ENCODE measurements around the gene CEACAM16.

The CEACAM16 gene

GRCh38 chr19:44726465-44726864 is 27.5 kb downstream of the CEACAM16 start:
- DNase-seq (ENCODE audit: low read depth) = no peak
- no peak for TF ChIP-seq CTCF (conservative IDR thresholded peaks at IDR 0.05; ENCODE audit: low read depth, low read length)

GRCh38 chr19:44728178-44728577 is 29.2 kb downstream of the CEACAM16 start:
- H3K4me3 ChIP-seq (ENCODE audit: low read depth, low read length) = no peak overlapping the region
- no peak for TF ChIP-seq CTCF (conservative IDR thresholded peaks at IDR 0.05; ENCODE audit: low read depth, low read length)
- no peak for DNase-seq (ENCODE audit: low read depth)

More at GRCh38 chr19:44726465-44726864, 27.5 kb downstream of the CEACAM16 start:
- H3K4me3 ChIP-seq (ENCODE audit: low read depth, low read length) = no peak overlapping the region

GRCh38 chr19:44729516-44730033 is 30.6 kb downstream of the CEACAM16 start:
- no peak for DNase-seq (ENCODE audit: low read depth)
- H3K4me3 ChIP-seq (ENCODE audit: low read depth, low read length) = no peak overlapping the region

GRCh38 chr19:44731081-44731480 is 32.1 kb downstream of the CEACAM16 start:
- no peak for TF ChIP-seq CTCF (conservative IDR thresholded peaks at IDR 0.05; ENCODE audit: low read depth, low read length)
- no peak overlapping the region for H3K4me3 ChIP-seq (ENCODE audit: low read depth, low read length)
- DNase-seq (ENCODE audit: low read depth) = no peak

More at GRCh38 chr19:44729516-44730033, 30.6 kb downstream of the CEACAM16 start:
- no peak for TF ChIP-seq CTCF (conservative IDR thresholded peaks at IDR 0.05; ENCODE audit: low read depth, low read length)

GRCh38 chr19:44731622-44732021 is 32.7 kb downstream of the CEACAM16 start:
- H3K4me3 ChIP-seq (ENCODE audit: low read depth, low read length) = no peak overlapping the region
- TF ChIP-seq CTCF (conservative IDR thresholded peaks at IDR 0.05; ENCODE audit: low read depth, low read length) = no peak
- no peak for DNase-seq (ENCODE audit: low read depth)

GRCh38 chr19:44732235-44733014 is 33.5 kb downstream of the CEACAM16 start:
- TF ChIP-seq CTCF (conservative IDR thresholded peaks at IDR 0.05; ENCODE audit: low read depth, low read length) = no peak
- H3K4me3 ChIP-seq (ENCODE audit: low read depth, low read length) = no peak overlapping the region

GRCh38 chr19:44734357-44734756 is 35.4 kb downstream of the CEACAM16 start:
- DNase-seq (ENCODE audit: low read depth) = no peak
- no peak overlapping the region for H3K4me3 ChIP-seq (ENCODE audit: low read depth, low read length)
- TF ChIP-seq CTCF (conservative IDR thresholded peaks at IDR 0.05; ENCODE audit: low read depth, low read length) = no peak

More at GRCh38 chr19:44732235-44733014, 33.5 kb downstream of the CEACAM16 start:
- no peak for DNase-seq (ENCODE audit: low read depth)

All from choroid plexus epithelial cell (primary cell).